Neuronal stem cell (in vitro differentiated cells): ENCODE results near the gene GRIN2A.

ENCODE experiments used
- DNase-seq: peaks from one replicate; pipeline ENCODE4 v3.0.0-alpha.2; 2013; ENCODE audit warnings: low spot score
- H2AFZ ChIP-seq: one replicate; pipeline ENCODE4 v1.6.1; 2013; ENCODE audit warnings: mild to moderate bottlenecking, low read length, inconsistent platforms
- H2AK5ac ChIP-seq: 2 replicates; pipeline ENCODE4 v1.6.1; 2013; ENCODE audit warnings: low read depth, mild to moderate bottlenecking, inconsistent platforms, low read length, moderate library complexity, mixed read lengths
- H2BK120ac ChIP-seq: 2 replicates; pipeline ENCODE4 v1.6.1; 2013; ENCODE audit warnings: low read depth, mild to moderate bottlenecking, inconsistent platforms, low read length, moderate library complexity, mixed read lengths
- H2BK12ac ChIP-seq: one replicate; pipeline ENCODE4 v1.6.1; 2013; ENCODE audit warnings: low read length, inconsistent platforms
- H2BK15ac ChIP-seq: 2 replicates; pipeline ENCODE4 v1.6.1; 2013; ENCODE audit warnings: mild to moderate bottlenecking, low read length, inconsistent platforms, mixed read lengths
- H2BK5ac ChIP-seq: one replicate; pipeline ENCODE4 v1.6.1; 2013; ENCODE audit warnings: inconsistent platforms, mild to moderate bottlenecking, low read length, moderate library complexity
- H3K14ac ChIP-seq: one replicate; pipeline ENCODE4 v1.6.1; 2013; ENCODE audit warnings: low read length, inconsistent platforms
- H3K18ac ChIP-seq: 2 replicates; pipeline ENCODE4 v1.6.1; 2013; ENCODE audit warnings: low read length, inconsistent platforms
- H3K23ac ChIP-seq: 2 replicates; pipeline ENCODE4 v1.6.1; 2013; ENCODE audit warnings: low read depth, mild to moderate bottlenecking, mixed read lengths, low read length, inconsistent platforms; ENCODE audit not compliant: poor library complexity
- H3K27ac ChIP-seq: replicated peaks from 3 replicates; pipeline ENCODE4 v1.5.1; 2013; ENCODE audit warnings: low read length, inconsistent platforms
- H3K27me3 ChIP-seq, 3 experiments: 2 replicates each; pipeline ENCODE4 v1.6.1; 2013; ENCODE audit warnings: low read length in 3 of 3, mild to moderate bottlenecking in 2 of 3, inconsistent platforms in 1 of 3, low read depth in 1 of 3, mixed read lengths in 1 of 3, moderate library complexity in 1 of 3; ENCODE audit not compliant: control insufficient read depth in 3 of 3, insufficient read depth in 3 of 3
- H3K36me3 ChIP-seq, 2 donors: replicated peaks in 1 of 2; 2 replicates each; pipeline ENCODE4 v1.6.1; 2013; ENCODE audit warnings: low read length in 2 of 2; ENCODE audit not compliant: control insufficient read depth in 2 of 2, insufficient read depth in 2 of 2
- H3K4ac ChIP-seq: 2 replicates; pipeline ENCODE4 v1.6.1; 2013; ENCODE audit warnings: inconsistent platforms, mild to moderate bottlenecking, low read length, moderate library complexity
- H3K4me1 ChIP-seq, 2 donors: 1 replicate in 1 of 2; 2 replicates in 1 of 2; pipeline ENCODE4 v1.6.1; 2013; ENCODE audit warnings: low read length in 2 of 2, low read depth in 1 of 2; ENCODE audit not compliant: control insufficient read depth in 2 of 2, insufficient read depth in 1 of 2
- H3K4me2 ChIP-seq: one replicate; pipeline ENCODE4 v1.6.1; 2013; ENCODE audit warnings: mild to moderate bottlenecking, low read length, inconsistent platforms; ENCODE audit not compliant: insufficient read depth, poor library complexity, severe bottlenecking
- H3K4me3 ChIP-seq, 2 donors: 2 replicates each; pipeline ENCODE4 v1.5.1; 2013; ENCODE audit warnings: low read length in 2 of 2, mild to moderate bottlenecking in 2 of 2, inconsistent platforms in 1 of 2, moderate library complexity in 1 of 2
- H3K79me1 ChIP-seq: one replicate; pipeline ENCODE4 v1.6.1; 2013; ENCODE audit warnings: low read depth, mild to moderate bottlenecking, inconsistent platforms, low read length, moderate library complexity
- H3K9ac ChIP-seq: one replicate; pipeline ENCODE4 v1.6.1; 2013; ENCODE audit warnings: mild to moderate bottlenecking, low read depth, low read length, inconsistent platforms; ENCODE audit not compliant: poor library complexity
- H3K9me3 ChIP-seq, 2 donors: replicated peaks in 1 of 2; 2 replicates each; pipeline versions ENCODE3 to v1.6.1; 2013; ENCODE audit warnings: low read length in 2 of 2, mild to moderate bottlenecking in 2 of 2, inconsistent platforms in 1 of 2, low read depth in 1 of 2, mixed read lengths in 1 of 2, moderate library complexity in 1 of 2; ENCODE audit not compliant: control insufficient read depth in 2 of 2, insufficient read depth in 1 of 2
- H4K8ac ChIP-seq: one replicate; pipeline ENCODE4 v1.6.1; 2013; ENCODE audit warnings: low read depth, mild to moderate bottlenecking, inconsistent platforms, low read length, moderate library complexity
- H4K91ac ChIP-seq: one replicate; pipeline ENCODE4 v1.6.1; 2013; ENCODE audit warnings: low read length, low read depth, mild to moderate bottlenecking, inconsistent platforms; ENCODE audit not compliant: poor library complexity
- WGBS, 2 donors: extraction: QIAGEN DNeasy Blood & Tissue Kit; methylation state at CpG; one replicate each; pipeline ENCODE4 v1.1.7; 2013; ENCODE audit warnings: missing lambda C conversion rate in 2 of 2, mixed read lengths in 1 of 2; ENCODE audit not compliant: insufficient read length in 2 of 2, insufficient replicate concordance in 1 of 2; ENCODE audit errors: extremely low coverage in 2 of 2; 5-methylcytosine and 5-hydroxymethylcytosine counted together

GRIN2A gene

GRCh38 chr16:10039220-10040096 lies 142.8 kb downstream of the GRIN2A start:
- no peaks in the 10 kb centered on the region for H3K9me3 ChIP-seq
- H3K4me1 ChIP-seq: peaks cover 0 to 12% of the 10 kb centered on the region in 2 donors
- H3K4me2 ChIP-seq: peak overlapping the region; percentile 67
- H2BK15ac ChIP-seq: peak overlapping the region; percentile 22
- no peak overlapping the region for H2BK120ac ChIP-seq
- peaks cover 0 to 4% (median 0%) of the 10 kb centered on the region in 3 experiments for H3K27me3 ChIP-seq
- H3K4ac ChIP-seq: no peak overlapping the region
- no peak overlapping the region for H4K91ac ChIP-seq
- peak overlapping the region; percentile 77 for H3K27ac ChIP-seq
- peak overlapping the region; percentile 81 for H3K18ac ChIP-seq
- H2AFZ ChIP-seq: peak overlapping the region; percentile 33
- H3K23ac ChIP-seq: no peak overlapping the region
- no CpG with 5 or more reads among the region's 28 CpGs for WGBS, 2 donors
- no peak overlapping the region for H2BK12ac ChIP-seq
- H3K4me3 ChIP-seq: peak overlapping the region in 1 of 2 donors; percentile 76
- peaks cover 1% of the 10 kb centered on the region for H3K79me1 ChIP-seq
- no peak overlapping the region for H3K14ac ChIP-seq
- peak overlapping the region; percentile 47 for H3K9ac ChIP-seq
- no peak overlapping the region for H2AK5ac ChIP-seq
- no peak overlapping the region for H4K8ac ChIP-seq
- H3K36me3 ChIP-seq: no peaks in the 10 kb centered on the region
- DNase-seq: peak; percentile 67
- no peak overlapping the region for H2BK5ac ChIP-seq

GRCh38 chr16:10037751-10038150 lies 144.5 kb downstream of the GRIN2A start:
- H3K23ac ChIP-seq: no peak overlapping the region
- no peak overlapping the region for H3K18ac ChIP-seq
- H3K4me3 ChIP-seq: no peak overlapping the region
- no peak overlapping the region for H3K4ac ChIP-seq
- H2AFZ ChIP-seq: no peak overlapping the region
- no peak overlapping the region for H3K4me2 ChIP-seq
- H2BK120ac ChIP-seq: no peak overlapping the region
- peak overlapping the region; percentile 83 for H2BK5ac ChIP-seq
- peaks cover 0 to 12% of the 10 kb centered on the region in 2 donors for H3K4me1 ChIP-seq
- H2BK12ac ChIP-seq: no peak overlapping the region
- no peak overlapping the region for H2AK5ac ChIP-seq
- no peak overlapping the region for H3K9ac ChIP-seq
- peaks cover 1% of the 10 kb centered on the region for H3K79me1 ChIP-seq
- H3K14ac ChIP-seq: no peak overlapping the region
- DNase-seq: no peak
- H4K8ac ChIP-seq: no peak overlapping the region
- H4K91ac ChIP-seq: no peak overlapping the region
- peaks cover 0 to 4% (median 0%) of the 10 kb centered on the region in 3 experiments for H3K27me3 ChIP-seq
- no CpG with 5 or more reads among the region's 4 CpGs for WGBS, 2 donors
- no peak overlapping the region for H3K27ac ChIP-seq
- no peaks in the 10 kb centered on the region for H3K9me3 ChIP-seq
- no peaks in the 10 kb centered on the region for H3K36me3 ChIP-seq
- H2BK15ac ChIP-seq: no peak overlapping the region

- Histone ChIP-seq H2AFZ (no peak overlapping the region), H3K9me3 (no peaks in the 10 kb centered on the region), H3K9ac (no peak overlapping the region), H3K4ac (no peak overlapping the region), H3K4me3 (no peak overlapping the region), H2BK15ac (no peak overlapping the region), H3K23ac (no peak overlapping the region), H3K4me1 (peaks cover 0 to 12% of the 10 kb centered on the region in 2 donors), H3K36me3 (no peaks in the 10 kb centered on the region), H3K27me3 (peaks cover 0 to 4% (median 0%) of the 10 kb centered on the region in 3 experiments), H4K91ac (no peak overlapping the region), H3K79me1 (peaks cover 1% of the 10 kb centered on the region), H2BK12ac (no peak overlapping the region), H2BK120ac (no peak overlapping the region), H2AK5ac (no peak overlapping the region), H4K8ac (no peak overlapping the region), H3K27ac (no peak overlapping the region), H2BK5ac (no peak overlapping the region), H3K14ac (no peak overlapping the region), H3K18ac (no peak overlapping the region), H3K4me2 (no peak overlapping the region)
- WGBS, 2 donors: no CpG with 5 or more reads among the region's 7 CpGs
- DNase-seq: no peak
Measured at GRCh38 chr16:10036956-10037355, 145.3 kb downstream of the GRIN2A start.

GRCh38 chr16:10033556-10033955 lies 148.7 kb downstream of the GRIN2A start:
- Histone ChIP-seq H3K36me3 (no peaks in the 10 kb centered on the region), H3K14ac (no peak overlapping the region), H3K9ac (no peak overlapping the region), H3K4me3 (no peak overlapping the region), H2BK5ac (no peak overlapping the region), H2AK5ac (no peak overlapping the region), H3K27me3 (no peaks in the 10 kb centered on the region), H2BK12ac (no peak overlapping the region), H3K23ac (no peak overlapping the region), H3K18ac (no peak overlapping the region), H4K8ac (no peak overlapping the region), H3K27ac (no peak overlapping the region), H2AFZ (no peak overlapping the region), H4K91ac (no peak overlapping the region), H3K4me2 (no peak overlapping the region), H3K79me1 (no peaks in the 10 kb centered on the region), H3K9me3 (no peaks in the 10 kb centered on the region), H2BK120ac (no peak overlapping the region), H3K4me1 (peaks cover 0 to 7% of the 10 kb centered on the region in 2 donors), H3K4ac (no peak overlapping the region), H2BK15ac (peak overlapping the region; percentile 52)
- no peak for DNase-seq
- WGBS, 2 donors: no CpG with 5 or more reads among the region's 5 CpGs
